RKO (cell line): ENCODE results near the gene DDX28.
"Not testable (repeated sequence)": the region's sequence is repeated elsewhere in the genome, so short reads cannot be mapped to it uniquely, and the experiment has no call there.

Experiments used
- DNase-seq: peaks from one replicate; pipeline ENCODE4 v3.0.0-alpha.2; 2016; ENCODE audit warnings: low spot score

DDX28 gene

GRCh38 chr16:67994040-67994408 lies 29.0 kb downstream of the DDX28 start:
- DNase-seq = not testable (repeated sequence)

GRCh38 chr16:67993207-67994039 lies 29.6 kb downstream of the DDX28 start:
- DNase-seq = peak; percentile 79

GRCh38 chr16:67992661-67993206 lies 30.3 kb downstream of the DDX28 start:
- DNase-seq = no peak

- DNase-seq = no peak
Measured at GRCh38 chr16:67990018-67990386, 33.0 kb downstream of the DDX28 start.

- DNase-seq = no peak
Measured at GRCh38 chr16:67989322-67990017, 33.6 kb downstream of the DDX28 start.

GRCh38 chr16:67988675-67989074 lies 34.4 kb downstream of the DDX28 start:
- no peak for DNase-seq

GRCh38 chr16:67987460-67988160 lies 35.4 kb downstream of the DDX28 start:
- no peak for DNase-seq

- DNase-seq = no peak
Measured at GRCh38 chr16:67986949-67987348, 36.1 kb downstream of the DDX28 start.

- no peak for DNase-seq
Measured at GRCh38 chr16:67982011-67982696, 40.9 kb downstream of the DDX28 start.

GRCh38 chr16:67979955-67980678 lies 42.9 kb downstream of the DDX28 start, which contains the start of gene DPEP3:
TSS of gene DPEP3 (minus strand) at chr16:67980499. CDS start at chr16:67980380, 119 bp downstream.
- DNase-seq = no peak

GRCh38 chr16:67977469-67978227 lies 45.4 kb downstream of the DDX28 start:
- DNase-seq = no peak

GRCh38 chr16:67977005-67977404 lies 46.0 kb downstream of the DDX28 start:
- DNase-seq = no peak

- DNase-seq = no peak
Measured at GRCh38 chr16:67976205-67976604, 46.8 kb downstream of the DDX28 start.

GRCh38 chr16:67975321-67976105 lies 47.5 kb downstream of the DDX28 start:
- DNase-seq = no peak

- DNase-seq = not testable (repeated sequence)
Measured at GRCh38 chr16:67972285-67972684, 50.7 kb downstream of the DDX28 start.

- DNase-seq = no peak
Measured at GRCh38 chr16:67971111-67971510, 51.9 kb downstream of the DDX28 start.
